Kidney epithelial cell (primary cell): ENCODE measurements around the gene ALK. TPM values are rescaled to one million over a fixed set of nuclear protein-coding genes. Genes with fewer than 3 reads are reported as not detected.

Experiments used
- DNase-seq: peaks from one replicate; pipeline ENCODE4 v3.0.0-alpha.2; 2010; ENCODE audit warnings: low read depth
- H3K27me3 ChIP-seq: 2 replicates; pipeline ENCODE4 v1.6.0; 2011; ENCODE audit warnings: low read length; ENCODE audit not compliant: control insufficient read depth, insufficient read depth
- H3K36me3 ChIP-seq: 2 replicates; pipeline ENCODE4 v1.5.1; 2011; ENCODE audit warnings: low read length; ENCODE audit not compliant: control insufficient read depth, insufficient read depth
- H3K4me3 ChIP-seq: 2 replicates; pipeline ENCODE4 v1.5.1; 2011; ENCODE audit warnings: low read depth, mild to moderate bottlenecking, control low read depth, low read length
- total RNA-seq: library from RNA; depleted of rRNA; stranded (reverse); fragments of >200 nt; gene quantifications from 2 replicates; pipeline ENCODE4 v1.2.3, GENCODE V29; 2015
- TF ChIP-seq, protein P1 (sequence below): IDR thresholded peaks from 2 replicates; pipeline ENCODE4 v1.5.1; 2011; ENCODE audit warnings: mild to moderate bottlenecking, moderate library complexity, low read length, control low read depth, inconsistent platforms; ENCODE audit not compliant: insufficient read depth, poor library complexity, severe bottlenecking

ALK gene
- total RNA-seq, 1 donor from 2014 or later: not detected

GRCh38 chr2:29697181-29697580 is 224.2 kb downstream of the ALK start:
- Histone ChIP-seq H3K4me3 (no peak overlapping the region), H3K36me3 (no peaks in the 10 kb centered on the region), H3K27me3 (no peaks in the 10 kb centered on the region)
- TF ChIP-seq, protein P1, sequence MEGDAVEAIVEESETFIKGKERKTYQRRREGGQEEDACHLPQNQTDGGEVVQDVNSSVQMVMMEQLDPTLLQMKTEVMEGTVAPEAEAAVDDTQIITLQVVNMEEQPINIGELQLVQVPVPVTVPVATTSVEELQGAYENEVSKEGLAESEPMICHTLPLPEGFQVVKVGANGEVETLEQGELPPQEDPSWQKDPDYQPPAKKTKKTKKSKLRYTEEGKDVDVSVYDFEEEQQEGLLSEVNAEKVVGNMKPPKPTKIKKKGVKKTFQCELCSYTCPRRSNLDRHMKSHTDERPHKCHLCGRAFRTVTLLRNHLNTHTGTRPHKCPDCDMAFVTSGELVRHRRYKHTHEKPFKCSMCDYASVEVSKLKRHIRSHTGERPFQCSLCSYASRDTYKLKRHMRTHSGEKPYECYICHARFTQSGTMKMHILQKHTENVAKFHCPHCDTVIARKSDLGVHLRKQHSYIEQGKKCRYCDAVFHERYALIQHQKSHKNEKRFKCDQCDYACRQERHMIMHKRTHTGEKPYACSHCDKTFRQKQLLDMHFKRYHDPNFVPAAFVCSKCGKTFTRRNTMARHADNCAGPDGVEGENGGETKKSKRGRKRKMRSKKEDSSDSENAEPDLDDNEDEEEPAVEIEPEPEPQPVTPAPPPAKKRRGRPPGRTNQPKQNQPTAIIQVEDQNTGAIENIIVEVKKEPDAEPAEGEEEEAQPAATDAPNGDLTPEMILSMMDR: no peak
- no peak for DNase-seq

GRCh38 chr2:29694741-29695140 is 226.6 kb downstream of the ALK start:
- Histone ChIP-seq H3K36me3 (no peaks in the 10 kb centered on the region), H3K27me3 (no peaks in the 10 kb centered on the region), H3K4me3 (no peak overlapping the region)
- no peak for DNase-seq
- TF ChIP-seq, protein P1: no peak

DNA sequence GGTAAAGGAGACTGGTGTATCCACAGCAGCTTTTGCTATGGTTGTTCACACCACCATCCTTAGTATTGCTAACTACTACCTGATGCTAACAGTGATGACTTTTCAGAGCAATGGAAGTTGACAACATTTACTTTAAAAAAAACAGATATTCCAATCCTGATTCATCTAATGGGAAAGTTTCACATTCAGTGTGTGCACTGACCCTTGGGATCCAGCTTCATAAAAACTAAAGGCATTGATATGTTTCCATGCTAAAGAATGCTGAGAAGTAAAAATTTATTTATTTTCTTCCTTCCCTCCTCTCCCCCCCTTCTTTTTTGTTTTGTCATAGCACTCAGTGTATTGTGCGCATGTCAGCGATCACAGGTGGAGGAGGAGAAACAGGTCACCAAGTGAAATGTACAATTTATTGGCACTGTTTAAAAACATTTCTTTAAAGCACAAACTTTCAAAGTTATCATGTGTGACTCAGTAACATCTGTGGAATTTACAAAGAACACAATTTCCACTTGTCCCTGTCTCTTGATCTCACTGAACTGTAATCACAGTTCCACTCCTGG is 229.9 kb downstream of the ALK start:
- TF ChIP-seq, protein P1: no peak

GRCh38 chr2:29689666-29690065 is 231.7 kb downstream of the ALK start:
- no peaks in the 10 kb centered on the region for H3K36me3 ChIP-seq
- TF ChIP-seq, protein P1: no peak
- no peak overlapping the region for H3K4me3 ChIP-seq
- H3K27me3 ChIP-seq: no peaks in the 10 kb centered on the region
- no peak for DNase-seq

More for the DNA sequence above, 229.9 kb downstream of the ALK start:
- no peaks in the 10 kb centered on the region for H3K27me3 ChIP-seq
- H3K4me3 ChIP-seq: no peak overlapping the region
- no peak for DNase-seq
- H3K36me3 ChIP-seq: no peaks in the 10 kb centered on the region

- TF ChIP-seq, protein P1: no peak
- no peak for DNase-seq
- H3K4me3 ChIP-seq: no peak overlapping the region
- no peaks in the 10 kb centered on the region for H3K36me3 ChIP-seq
- no peaks in the 10 kb centered on the region for H3K27me3 ChIP-seq
These were observed 233.0 kb downstream of the ALK start for GRCh38 chr2:29688429-29688828.

DNA sequence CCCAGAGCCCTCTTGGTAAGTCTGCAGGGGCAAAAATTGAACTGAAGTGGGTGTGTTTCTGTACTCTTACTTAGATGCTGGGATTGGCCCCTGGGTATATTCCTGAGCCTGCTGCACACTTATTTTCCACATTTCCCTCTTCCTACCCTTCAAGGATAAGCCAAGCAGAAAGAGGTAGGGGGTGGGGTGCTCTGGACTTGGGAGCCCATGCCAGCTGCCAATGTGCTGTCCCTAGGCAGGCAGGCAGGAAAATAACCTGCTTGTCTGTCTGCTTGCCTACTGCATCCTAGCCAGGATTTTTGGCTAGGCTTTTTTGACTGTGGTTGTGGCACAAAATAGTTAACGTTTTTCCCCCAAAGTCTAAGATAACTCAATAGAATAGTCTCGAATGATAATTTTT is 234.3 kb downstream of the ALK start:
- H3K4me3 ChIP-seq: no peak overlapping the region
- H3K36me3 ChIP-seq: no peaks in the 10 kb centered on the region
- TF ChIP-seq, protein P1: no peak
- H3K27me3 ChIP-seq: no peaks in the 10 kb centered on the region
- no peak for DNase-seq
